BJ (cell line): ENCODE data around the gene LRRC14B. TPM values are rescaled to one million over a fixed set of nuclear protein-coding genes. Genes with fewer than 3 reads are reported as not detected.

Experiments used
- CTCF ChIA-PET: fragments of 350-600 bp; formaldehyde crosslinking; extraction: SDS; loops from one replicate; lab custom pipeline; 2021; ENCODE audit warnings: antibody characterized with exemption, inconsistent platforms; lab: Yijun Ruan, JAX
- POLR2A ChIA-PET: fragments of 300-600 bp; sonication (Branson Sonifier 250); formaldehyde crosslinking; extraction: SDS; loops from one replicate; lab custom pipeline; 2021; ENCODE audit warnings: antibody characterized with exemption; lab: Charles Lee
- DNase-seq: peaks from one replicate; pipeline ENCODE4 v3.0.0-alpha.2; 2011; ENCODE audit warnings: low read depth
- H3K27me3 ChIP-seq: 2 replicates; pipeline ENCODE4 v1.6.0; 2011; ENCODE audit warnings: low read length; ENCODE audit not compliant: control insufficient read depth, insufficient read depth
- H3K36me3 ChIP-seq: 2 replicates; pipeline ENCODE4 v1.5.1; 2011; ENCODE audit warnings: low read length; ENCODE audit not compliant: control insufficient read depth, insufficient read depth
- H3K4me3 ChIP-seq: 2 replicates; pipeline ENCODE4 v1.5.1; 2011; ENCODE audit warnings: low read depth, mild to moderate bottlenecking, control low read depth, low read length
- CTCF ChIP-seq: IDR thresholded peaks from 2 replicates; pipeline ENCODE4 v1.5.1; 2011; ENCODE audit warnings: low read depth, mild to moderate bottlenecking, control low read depth, inconsistent platforms, low read length, moderate library complexity; ENCODE audit not compliant: insufficient read depth
- polyA plus RNA-seq: library from polyadenylated mRNA; depleted of rRNA; stranded (reverse); fragments of >200 nt; gene quantifications from 2 replicates; pipeline ENCODE4 v1.2.3, GENCODE V29; 2011

LRRC14B gene
- polyA plus RNA-seq, 1 experiment, result not detected

GRCh38 chr5:145585-146323, 45.5 kb upstream of the LRRC14B start:
- Histone ChIP-seq H3K36me3 (no peaks in the 10 kb centered on the region), H3K27me3 (no peaks in the 10 kb centered on the region; the same call in 1 of the 2 replicates), H3K4me3 (no peak overlapping the region)
- POLR2A ChIA-PET, result no interaction called here
- no peak for DNase-seq
- TF ChIP-seq CTCF, result no peak
- CTCF ChIA-PET, result no interaction called here

GRCh38 chr5:147751-148150, 43.5 kb upstream of the LRRC14B start:
- H3K36me3 ChIP-seq, result no peaks in the 10 kb centered on the region
- ChIA-PET POLR2A (no interaction called here), CTCF (no interaction called here)
- no peaks in the 10 kb centered on the region; the same call in 1 of the 2 replicates for H3K27me3 ChIP-seq
- H3K4me3 ChIP-seq, result no peak overlapping the region
- TF ChIP-seq CTCF, result no peak
- no peak for DNase-seq

DNA sequence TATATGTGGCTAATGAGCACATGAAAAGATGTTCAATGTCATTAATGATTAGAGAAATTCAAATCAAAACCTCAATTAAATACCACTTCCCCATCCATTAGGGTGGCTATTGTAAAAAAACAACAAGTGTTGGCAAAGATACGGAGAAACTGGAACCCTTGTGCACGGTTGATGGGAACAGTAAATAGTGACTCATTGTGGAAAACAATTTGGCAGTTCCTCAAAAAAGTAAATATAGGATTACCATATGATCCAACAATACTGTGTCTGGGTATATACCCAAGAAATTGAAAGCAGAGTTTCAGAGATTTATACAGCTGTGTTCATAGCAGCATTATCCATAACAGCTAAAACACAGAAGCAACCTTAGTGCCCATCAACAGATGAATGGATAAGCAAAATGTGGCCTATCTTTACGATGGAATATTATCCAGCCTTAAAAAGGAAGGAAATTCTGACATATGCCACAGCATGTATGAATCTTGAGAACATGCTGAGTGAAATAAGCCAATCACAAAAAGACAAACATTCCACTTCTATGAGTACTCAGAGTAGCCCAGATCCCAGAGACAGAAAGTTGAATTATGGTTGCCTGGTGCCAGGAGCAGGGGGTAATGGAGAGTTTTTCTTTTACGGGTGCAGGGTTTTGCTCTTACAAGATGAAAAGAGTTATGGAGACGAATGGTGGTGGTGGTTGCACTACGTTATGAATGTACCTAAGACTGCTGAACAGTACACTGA, 41.4 kb upstream of the LRRC14B start:
- ChIA-PET POLR2A (no interaction called here), CTCF (no interaction called here)
- no peak for DNase-seq
- H3K36me3 ChIP-seq, result no peaks in the 10 kb centered on the region
- no peak overlapping the region for H3K4me3 ChIP-seq
- TF ChIP-seq CTCF, result no peak
- H3K27me3 ChIP-seq, result no peaks in the 10 kb centered on the region; the same call in 1 of the 2 replicates

- Histone ChIP-seq H3K4me3 (no peak overlapping the region), H3K36me3 (no peaks in the 10 kb centered on the region), H3K27me3 (no peaks in the 10 kb centered on the region; the same call in 1 of the 2 replicates)
- ChIA-PET POLR2A (no interaction called here), CTCF (no interaction called here)
- TF ChIP-seq CTCF, result no peak
- DNase-seq, result no peak
Observed at GRCh38 chr5:150746-151145, 40.5 kb upstream of the LRRC14B start.

GRCh38 chr5:152077-152476, 39.2 kb upstream of the LRRC14B start:
- Histone ChIP-seq H3K4me3 (no peak overlapping the region), H3K36me3 (no peaks in the 10 kb centered on the region), H3K27me3 (no peaks in the 10 kb centered on the region)
- DNase-seq, result no peak
- no peak for TF ChIP-seq CTCF
- ChIA-PET CTCF (interaction anchor here (1.4 kb wide), 1 partner anchor 14 kb away, joined by 4 read pairs; no protein-coding TSS in a partner anchor), POLR2A (no interaction called here)
